ENCODE results near the gene SGSM2. TPM values are rescaled to one million over a fixed set of nuclear protein-coding genes. Genes with fewer than 3 reads are reported as not detected.

SGSM2 gene
- total RNA-seq, 2 experiments from 2014 or later: 46.4 to 57.0 TPM

DNA sequence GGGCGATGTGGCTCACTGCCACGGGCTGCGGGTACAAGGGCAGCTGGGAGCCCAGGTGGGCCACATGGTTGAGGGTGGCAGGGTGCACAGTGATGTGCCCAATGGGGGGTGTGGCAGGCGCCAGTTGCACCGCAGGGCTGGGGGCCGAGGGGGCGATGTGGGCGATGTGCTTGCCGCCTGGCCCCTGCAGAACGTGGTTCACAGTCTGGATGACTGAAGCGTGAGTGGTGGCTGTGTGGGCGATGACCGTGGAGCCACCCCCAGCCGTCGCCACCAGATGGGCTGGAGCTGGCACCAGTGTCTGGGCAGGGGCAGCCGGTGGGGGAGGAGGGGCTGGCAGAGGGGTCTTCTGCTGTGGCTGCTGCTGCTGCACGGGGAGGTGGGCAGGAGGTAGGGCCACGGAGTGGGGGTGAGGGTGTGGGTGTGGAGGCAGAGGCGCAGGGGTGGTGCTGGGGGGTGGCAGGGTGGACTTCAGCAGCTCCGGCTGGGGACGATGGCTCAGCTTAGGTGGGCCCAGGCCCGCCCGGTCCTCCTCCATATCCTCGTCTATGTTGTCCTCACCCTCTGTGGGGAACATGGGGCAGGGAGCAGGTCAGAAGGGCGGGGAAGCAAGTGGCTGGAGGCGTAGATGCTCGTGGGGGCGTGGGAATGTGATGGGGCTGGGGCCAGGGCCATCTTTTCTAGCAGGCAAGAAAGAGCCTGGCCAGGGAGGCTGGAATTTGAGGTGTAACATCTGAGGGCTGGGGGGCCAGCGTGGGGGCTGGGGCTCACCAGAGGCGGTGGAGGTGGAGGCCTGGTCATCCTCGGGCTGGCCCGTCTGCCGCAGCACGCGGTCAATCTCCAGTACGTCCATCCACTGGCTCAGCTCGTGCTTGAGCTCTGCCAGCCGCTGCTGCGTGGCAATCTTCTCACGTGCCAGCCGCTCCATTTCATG lies 50.1 kb downstream of the SGSM2 start:
- H3K4me3 Mint-ChIP-seq: no peak overlapping the region
- no peak for DNase-seq
- H3K36me3 Mint-ChIP-seq: peaks cover 5% of the 10 kb centered on the region
- ATAC-seq: no peak
- no peak overlapping the region for H3K27ac Mint-ChIP-seq
- CTCF ChIA-PET: interaction anchor here (2.4 kb wide), 1 partner anchor 29 kb away, joined by 16 read pairs; no protein-coding TSS in a partner anchor
- no peaks in the 10 kb centered on the region for H3K9me3 Mint-ChIP-seq (ENCODE audit: low read depth)
- peaks cover 39% of the 10 kb centered on the region for H3K4me1 Mint-ChIP-seq
- no peaks in the 10 kb centered on the region for H3K27me3 Mint-ChIP-seq

DNA sequence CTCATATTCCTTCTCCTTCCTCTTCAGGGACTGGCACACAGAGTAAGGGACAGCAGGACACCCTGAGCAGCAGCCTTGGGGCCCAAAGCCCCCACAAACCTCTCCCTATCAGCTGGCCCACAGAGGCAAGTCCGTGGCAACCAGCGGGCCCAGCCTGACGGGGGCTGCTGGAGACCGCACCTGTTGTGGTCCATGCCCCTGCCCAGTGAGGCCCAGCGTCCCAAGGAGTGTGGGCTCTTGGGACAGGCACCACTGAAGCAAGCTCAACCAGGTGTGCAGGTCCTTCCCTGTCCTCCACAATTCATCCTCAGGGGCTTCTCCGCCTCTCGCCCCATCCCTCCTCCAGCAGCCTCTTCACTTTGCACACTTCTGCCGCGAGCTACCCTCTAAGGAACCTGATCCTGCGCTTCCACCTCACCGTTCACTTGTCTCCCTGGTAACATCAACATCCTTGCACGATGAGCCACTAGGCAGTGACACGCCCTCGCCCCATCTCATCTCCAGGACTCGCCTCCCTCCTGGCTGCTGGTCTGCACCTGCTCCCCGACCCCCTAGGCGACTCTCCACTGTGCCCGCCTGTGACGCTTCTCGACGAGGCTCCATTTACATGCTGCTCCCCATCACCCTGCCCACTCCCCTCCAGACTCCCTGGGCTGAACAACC lies 50.9 kb downstream of the SGSM2 start:
- CTCF ChIA-PET: interaction anchor here (1.3 to 2.4 kb wide), 2 partner anchors 14 to 28 kb away, joined by 5 to 16 read pairs; no protein-coding TSS in a partner anchor
- peaks cover 36% of the 10 kb centered on the region for H3K4me1 Mint-ChIP-seq
- H3K36me3 Mint-ChIP-seq: peaks cover 5% of the 10 kb centered on the region
- no peaks in the 10 kb centered on the region for H3K9me3 Mint-ChIP-seq (ENCODE audit: low read depth)
- H3K4me3 Mint-ChIP-seq: no peak overlapping the region
- H3K27ac Mint-ChIP-seq: no peak overlapping the region
- no peak for DNase-seq
- ATAC-seq: no peak
- H3K27me3 Mint-ChIP-seq: no peaks in the 10 kb centered on the region

DNA sequence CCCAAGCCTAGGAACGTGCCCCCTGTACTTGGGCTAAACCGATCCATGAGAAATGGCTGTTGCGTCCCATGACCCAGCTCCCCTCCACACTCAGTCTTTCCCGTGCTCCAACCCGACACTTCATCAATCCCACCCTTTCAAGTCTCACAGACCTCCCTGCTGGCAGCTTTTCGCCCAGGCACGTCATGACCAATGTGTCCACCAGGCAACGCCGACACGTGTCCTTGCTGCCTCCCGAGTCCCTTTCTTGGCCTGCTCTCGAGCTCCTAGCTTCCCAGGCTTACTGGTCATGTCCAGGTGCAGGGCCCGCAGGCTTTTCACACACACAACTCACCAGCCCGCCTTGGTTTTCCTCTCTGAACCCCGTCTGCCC lies 51.4 kb downstream of the SGSM2 start:
- Mint-ChIP-seq H3K4me1 (peaks cover 36% of the 10 kb centered on the region), H3K4me3 (no peak overlapping the region), H3K36me3 (peaks cover 5% of the 10 kb centered on the region), H3K27me3 (no peaks in the 10 kb centered on the region), H3K27ac (peak overlapping the region; percentile 42), H3K9me3 (ENCODE audit: low read depth) (no peaks in the 10 kb centered on the region)
- CTCF ChIA-PET: interaction anchor here (1.3 to 2.4 kb wide), 2 partner anchors 13 to 28 kb away, joined by 5 to 16 read pairs; no protein-coding TSS in a partner anchor
- DNase-seq (no peak), ATAC-seq (no peak)

DNA sequence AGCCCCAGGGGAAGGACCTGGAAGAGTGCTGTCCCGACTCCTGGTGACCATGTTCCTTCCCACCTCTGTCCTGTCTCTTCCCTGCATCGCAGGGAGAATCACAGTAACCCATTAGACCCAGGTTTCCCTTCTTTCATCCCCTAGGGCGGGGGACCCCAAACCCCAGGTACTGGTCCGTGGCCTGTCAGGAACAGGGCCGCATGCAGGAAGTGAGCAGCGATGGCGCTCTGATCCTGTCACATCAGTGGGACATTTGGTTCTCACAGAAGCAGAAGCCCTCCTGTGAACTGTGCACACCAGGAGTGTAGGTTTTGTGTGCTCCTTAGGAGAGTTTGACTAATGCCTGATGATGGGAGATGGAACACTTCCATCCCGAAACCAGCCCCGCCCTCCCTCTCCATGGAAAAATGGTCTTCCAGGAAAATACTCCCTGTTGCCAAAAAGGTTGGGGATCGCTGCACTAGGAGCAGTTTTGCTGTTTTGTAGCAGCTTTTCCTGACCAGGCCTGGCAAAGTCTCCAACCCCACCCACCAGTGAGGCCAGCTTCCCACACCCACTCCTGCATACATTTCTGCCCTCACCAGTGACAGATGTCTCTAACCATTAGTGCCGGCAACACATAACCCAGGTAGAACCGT lies 53.0 kb downstream of the SGSM2 start:
- ATAC-seq (no peak), DNase-seq (no peak)
- CTCF ChIA-PET: interaction anchor here (4.5 to 4.6 kb wide), 2 partner anchors 7 to 26 kb away, joined by 48 to 78 read pairs; no protein-coding TSS in a partner anchor
- Mint-ChIP-seq H3K36me3 (peaks cover 5% of the 10 kb centered on the region), H3K9me3 (ENCODE audit: low read depth) (no peaks in the 10 kb centered on the region), H3K4me3 (no peak overlapping the region), H3K27ac (peak overlapping the region; percentile 96), H3K27me3 (no peaks in the 10 kb centered on the region), H3K4me1 (peaks cover 40% of the 10 kb centered on the region)

DNA sequence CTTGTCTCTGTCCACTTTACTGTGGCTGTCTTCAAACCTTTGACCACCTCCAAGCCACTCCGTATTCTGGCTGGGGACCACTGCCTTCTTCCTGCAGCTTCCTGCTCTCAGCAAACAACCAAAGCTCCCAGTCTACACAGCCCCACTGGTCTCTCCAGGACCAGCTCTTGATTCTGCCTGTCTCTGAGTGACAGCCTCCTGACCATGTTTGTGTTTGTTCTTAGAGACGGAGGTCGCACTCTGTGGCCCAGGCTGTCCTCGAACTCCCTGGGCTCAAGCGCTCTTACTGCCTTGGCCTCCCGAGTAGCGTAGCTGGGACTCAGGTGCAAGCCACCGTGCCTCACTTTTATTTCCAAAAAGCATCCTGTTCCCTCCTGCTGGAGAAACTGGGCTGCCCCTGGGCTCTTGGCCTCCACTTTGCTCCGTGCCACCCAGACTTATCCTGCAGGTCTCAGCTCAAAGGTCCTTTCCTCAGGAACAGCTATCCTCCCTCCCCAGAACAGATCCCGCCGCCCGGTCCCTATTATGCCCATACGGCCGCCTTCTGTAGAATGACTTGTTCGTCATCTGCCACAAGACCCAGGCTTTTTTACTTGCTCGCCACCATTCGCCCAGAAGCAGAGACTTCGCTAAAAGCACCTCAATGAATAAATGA lies 54.4 kb downstream of the SGSM2 start:
- CTCF ChIA-PET: interaction anchor here (0.6 to 4.6 kb wide), 8 partner anchors 9 to 670 kb away, joined by 3 to 78 read pairs (median 6); partner anchors contain the start of genes MNT and TSR1
- ATAC-seq (no peak), DNase-seq (no peak)
- Mint-ChIP-seq H3K27ac (peak overlapping the region; percentile 96), H3K27me3 (no peaks in the 10 kb centered on the region), H3K4me3 (peak overlapping the region; percentile 94), H3K36me3 (peaks cover 5% of the 10 kb centered on the region), H3K4me1 (peaks cover 45% of the 10 kb centered on the region), H3K9me3 (ENCODE audit: low read depth) (no peaks in the 10 kb centered on the region)

DNA sequence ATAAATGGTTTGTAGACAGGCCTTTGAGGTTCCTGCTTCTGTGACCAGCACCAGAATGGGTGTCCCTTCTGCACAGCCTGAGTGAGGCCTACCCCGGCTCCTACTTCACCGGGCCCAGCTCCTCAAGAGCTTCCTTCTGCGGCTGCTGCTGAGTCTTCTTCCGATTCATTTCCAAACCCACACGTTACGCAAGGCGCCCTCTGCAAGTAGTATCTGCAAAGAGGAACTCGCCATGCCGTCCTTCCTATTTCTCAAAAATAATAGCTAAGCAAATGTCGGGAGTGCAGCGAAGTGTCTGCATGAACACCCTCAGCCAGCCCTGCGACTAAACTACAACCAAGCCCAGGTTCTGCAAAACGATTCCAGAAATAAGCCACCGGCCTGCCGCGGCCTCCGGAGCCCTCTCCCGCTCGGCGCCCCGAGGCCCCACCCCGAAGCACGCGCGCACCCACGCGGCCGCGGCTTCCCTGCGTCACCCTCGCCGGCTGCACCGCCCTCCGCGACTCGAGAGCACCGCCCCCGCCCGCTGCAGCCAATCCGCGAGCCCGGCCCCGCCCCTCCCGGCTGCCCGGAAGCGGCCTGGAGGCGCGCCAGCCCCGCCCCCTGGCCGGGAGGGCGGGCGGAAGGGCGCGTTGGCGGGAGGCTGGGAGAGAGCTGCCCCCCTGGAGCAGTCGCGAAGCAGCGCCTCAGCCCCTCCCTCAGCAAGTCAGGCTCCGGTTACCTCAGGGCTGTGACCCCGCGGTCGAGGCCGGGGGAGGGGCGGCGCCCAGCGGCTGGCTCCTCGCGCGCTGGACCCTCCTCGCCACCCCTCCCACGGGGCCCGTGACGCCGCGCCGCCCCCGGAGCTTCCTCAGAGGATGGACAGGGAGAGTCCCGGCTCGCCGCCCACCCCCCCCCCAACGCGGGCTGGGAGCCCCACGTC lies 55.2 kb downstream of the SGSM2 start:
- Mint-ChIP-seq H3K36me3 (peaks cover 5% of the 10 kb centered on the region), H3K4me1 (peaks cover 53% of the 10 kb centered on the region), H3K27me3 (no peaks in the 10 kb centered on the region), H3K27ac (peak overlapping the region; percentile 96), H3K4me3 (peak overlapping the region; percentile 94), H3K9me3 (ENCODE audit: low read depth) (no peaks in the 10 kb centered on the region)
- CTCF ChIA-PET: interaction anchor here (0.6 to 4.6 kb wide), 11 partner anchors 8 to 723 kb away, joined by 3 to 78 read pairs (median 6); partner anchors contain the start of genes HIC1, MNT and TSR1
- peak; percentile 97 for DNase-seq
- ATAC-seq: peak; percentile 69

DNA sequence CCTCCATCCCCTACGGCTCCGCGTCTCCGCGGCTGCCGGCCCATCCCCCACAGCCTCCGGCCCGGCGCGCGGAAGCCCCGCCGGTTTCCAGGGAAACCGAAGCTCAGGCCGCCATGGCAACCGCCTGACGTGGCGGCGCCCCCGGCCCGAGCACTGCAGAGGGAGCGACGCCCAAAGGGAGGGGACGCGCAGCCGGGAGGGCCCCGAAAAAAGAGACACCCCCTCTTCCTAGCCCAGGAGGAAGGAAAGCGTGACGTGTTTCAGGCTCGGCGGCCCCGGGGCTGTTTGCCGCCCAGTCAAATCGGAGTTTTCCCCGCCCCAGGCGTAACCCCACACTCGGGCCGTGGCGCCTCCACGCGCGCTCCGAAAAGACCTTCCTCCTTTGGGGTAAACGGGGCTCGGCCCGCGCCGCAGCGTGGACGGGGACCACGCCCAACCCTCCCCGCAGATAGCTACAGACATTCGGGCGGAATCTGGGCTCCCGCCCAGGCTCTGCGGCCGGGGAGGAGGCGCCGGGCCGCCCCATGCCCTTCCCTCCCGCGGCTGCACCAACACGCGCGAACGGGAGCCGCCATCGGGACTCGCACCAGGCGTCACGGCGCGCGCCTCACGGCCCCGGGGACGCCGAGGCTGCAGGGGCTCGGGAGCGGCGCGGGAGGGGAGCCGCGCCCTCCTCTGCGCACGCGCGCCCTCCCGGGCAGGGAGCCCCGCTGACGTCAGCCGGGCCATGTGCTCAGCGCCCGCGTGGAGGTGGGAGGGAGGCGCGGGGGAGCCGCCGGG lies 56.1 kb downstream of the SGSM2 start:
- Mint-ChIP-seq H3K27me3 (no peaks in the 10 kb centered on the region), H3K4me3 (peak overlapping the region; percentile 79), H3K9me3 (ENCODE audit: low read depth) (no peaks in the 10 kb centered on the region), H3K27ac (peak overlapping the region; percentile 92), H3K4me1 (peaks cover 61% of the 10 kb centered on the region), H3K36me3 (peaks cover 5% of the 10 kb centered on the region)
- ATAC-seq: peak; percentile 62
- DNase-seq: peak; percentile 94
- CTCF ChIA-PET: interaction anchor here (0.6 to 4.6 kb wide), 10 partner anchors 7 to 724 kb away, joined by 3 to 78 read pairs (median 6); partner anchors contain the start of genes HIC1, MNT and TSR1

DNA sequence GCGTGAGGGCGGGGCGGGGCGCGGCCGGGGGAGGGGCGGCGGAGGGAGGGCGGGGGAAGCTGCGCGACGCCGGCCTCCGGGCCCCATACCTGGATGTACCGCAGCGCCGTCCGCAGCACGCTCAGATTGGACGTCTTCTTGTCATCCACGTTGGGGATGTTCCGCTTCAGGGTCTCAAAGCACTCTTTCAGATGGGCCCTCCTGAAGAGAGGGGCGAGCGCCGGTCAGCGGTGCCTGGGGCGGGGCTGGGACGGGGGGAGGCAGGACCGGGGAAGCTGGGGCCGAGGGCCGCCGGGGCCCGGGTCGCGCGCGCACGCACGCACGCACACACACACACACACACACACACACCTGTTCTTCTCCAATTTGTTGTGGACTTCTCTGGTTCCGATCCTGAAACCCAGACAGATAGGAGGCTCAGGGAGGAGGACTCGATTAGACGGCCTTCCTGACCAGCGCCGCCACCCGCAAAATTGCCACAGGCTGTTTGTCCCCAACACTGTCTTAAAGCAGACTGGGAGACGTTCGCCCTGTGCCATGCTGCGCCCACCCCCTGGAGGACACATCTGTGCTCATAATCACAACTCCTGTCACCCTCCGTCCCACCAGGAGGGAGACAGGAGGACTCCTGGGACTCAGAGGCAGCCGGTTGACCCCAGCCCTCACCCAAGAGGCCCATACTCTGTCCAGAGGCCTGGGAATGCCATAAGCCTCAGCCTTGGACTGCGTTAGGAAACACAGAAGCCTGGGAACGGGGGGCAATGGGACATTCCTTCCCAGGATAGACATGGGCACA lies 56.9 kb downstream of the SGSM2 start:
- no peak for ATAC-seq
- Mint-ChIP-seq H3K36me3 (peaks cover 5% of the 10 kb centered on the region), H3K4me1 (peaks cover 61% of the 10 kb centered on the region)

DNA sequence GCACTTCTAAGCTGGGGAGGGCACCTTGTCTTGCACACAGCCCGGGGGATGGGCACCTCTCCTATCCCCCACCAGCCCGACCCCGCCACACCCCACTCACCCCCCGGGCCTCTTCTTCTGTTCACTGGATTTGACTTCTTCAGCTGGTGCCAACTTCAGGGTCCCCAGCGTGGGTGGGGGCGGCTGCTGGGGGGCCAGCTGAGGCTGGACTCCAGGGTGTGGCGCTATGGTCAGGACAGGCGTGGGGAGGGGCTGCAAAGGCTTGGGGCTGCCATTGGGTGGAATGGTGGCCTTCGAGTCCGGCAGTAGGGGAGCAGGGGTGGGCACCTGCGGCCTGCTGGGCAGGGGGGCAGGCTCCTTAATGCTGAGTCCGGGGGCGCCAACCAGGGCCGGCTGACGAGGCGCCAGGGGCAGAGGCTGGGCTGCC lies 57.5 kb downstream of the SGSM2 start:
- Mint-ChIP-seq H3K4me1 (peaks cover 59% of the 10 kb centered on the region), H3K9me3 (ENCODE audit: low read depth) (no peaks in the 10 kb centered on the region), H3K36me3 (peaks cover 5% of the 10 kb centered on the region), H3K27ac (no peak overlapping the region), H3K4me3 (no peak overlapping the region), H3K27me3 (no peaks in the 10 kb centered on the region)
- no peak for DNase-seq
- no peak for ATAC-seq
- CTCF ChIA-PET: interaction anchor here (4.6 kb wide), 1 partner anchor 12 kb away, joined by 78 read pairs; no protein-coding TSS in a partner anchor

More for the DNA sequence above, 56.9 kb downstream of the SGSM2 start:
- Mint-ChIP-seq H3K27me3 (no peaks in the 10 kb centered on the region), H3K9me3 (ENCODE audit: low read depth) (no peaks in the 10 kb centered on the region), H3K4me3 (peak overlapping the region; percentile 74), H3K27ac (peak overlapping the region; percentile 83)
- CTCF ChIA-PET: interaction anchor here (0.7 to 4.6 kb wide), 7 partner anchors 7 to 725 kb away, joined by 3 to 78 read pairs (median 7); partner anchors contain the start of genes HIC1 and MNT
- DNase-seq: no peak

DNA sequence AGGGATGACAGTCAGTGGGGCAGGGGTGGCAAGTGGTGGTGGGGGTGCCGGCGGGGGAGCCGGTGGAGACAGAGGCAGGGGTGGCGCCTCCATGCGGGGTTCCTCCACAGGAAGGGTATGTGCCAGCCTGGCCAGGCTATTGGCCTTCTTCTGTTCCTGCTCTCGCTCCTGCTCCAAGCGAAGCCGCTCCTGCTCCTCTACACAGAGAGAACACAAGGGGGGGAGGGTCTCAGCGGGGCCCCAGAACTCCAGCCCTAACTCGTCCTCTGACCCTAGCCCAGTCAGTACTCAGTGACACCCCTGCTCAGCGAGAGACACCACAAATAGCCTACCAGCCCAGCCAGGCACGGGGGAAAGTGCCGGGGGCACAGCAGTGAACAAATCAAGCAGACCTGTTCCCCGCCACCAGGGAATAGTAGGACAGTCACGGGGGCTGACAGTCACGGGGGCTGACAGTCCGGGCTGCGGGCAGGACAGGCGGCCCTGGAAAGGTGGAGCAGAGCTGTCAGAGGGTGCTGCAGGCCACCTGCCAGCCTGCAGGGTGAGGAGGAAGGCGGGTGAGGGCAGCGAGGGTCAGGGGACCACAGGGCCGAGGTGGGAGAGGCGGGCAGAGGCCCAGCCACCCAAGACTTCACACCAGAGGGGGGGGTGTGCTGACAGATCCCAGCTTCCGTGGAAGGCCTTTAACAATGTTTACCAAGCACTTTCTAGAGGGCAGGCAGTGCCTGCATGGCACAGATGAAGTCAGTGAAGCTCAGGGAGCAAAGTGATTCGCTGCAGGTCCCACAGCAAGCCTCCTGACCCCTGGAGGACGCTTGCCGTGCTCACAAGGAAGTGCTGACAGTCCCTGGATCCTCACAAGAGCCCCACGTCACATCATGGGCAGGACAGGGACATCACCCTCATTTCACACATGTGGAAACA lies 58.2 kb downstream of the SGSM2 start:
- H3K9me3 Mint-ChIP-seq (ENCODE audit: low read depth): no peaks in the 10 kb centered on the region
- ATAC-seq (no peak), DNase-seq (no peak)
- H3K27ac Mint-ChIP-seq: peak overlapping the region; percentile 45
- peaks cover 51% of the 10 kb centered on the region for H3K4me1 Mint-ChIP-seq
- no peaks in the 10 kb centered on the region for H3K27me3 Mint-ChIP-seq
- H3K4me3 Mint-ChIP-seq: peak overlapping the region; percentile 9
- peaks cover 5% of the 10 kb centered on the region for H3K36me3 Mint-ChIP-seq
- CTCF ChIA-PET: no interaction called here

All from activated CD8-positive, alpha-beta memory T cell treated with anti-CD3 and anti-CD28 coated beads, Interleukin-2, amount 10 ng/mL, durations not matched to agents 7 days and 5 days (primary cell).